Tibial nerve (tissue), 4 donors: Measurements from ENCODE around the gene GNAQ. TPM values are rescaled to one million over a fixed set of nuclear protein-coding genes. Genes with fewer than 3 reads are reported as not detected.
A peak's percentile ranks its signal among the peaks of the same experiment; 100 is the strongest.

Experiments used
- DNase-seq, 2 donors: peaks; one replicate each; pipeline ENCODE4 v3.0.0-alpha.2; 2019; ENCODE audit warnings: low spot score in 2 of 2
- H3K27ac ChIP-seq, 4 donors: fragments of 200-600 bp; sonication (generic) in 3 of 4; one replicate each; pipeline ENCODE4 v1.5.1; 2017 to 2019; ENCODE audit warnings: mild to moderate bottlenecking in 1 of 4
- H3K27me3 ChIP-seq, 2 donors: fragments of 200-600 bp; sonication (generic) in 1 of 2; one replicate each; pipeline versions ENCODE4 v1.5.1 to v1.6.0; 2017 to 2019
- H3K36me3 ChIP-seq, 3 donors: fragments of 200-600 bp; sonication (generic); one replicate each; pipeline ENCODE4 v1.5.1; 2018 to 2019
- H3K4me1 ChIP-seq, 4 donors: fragments of 200-600 bp; sonication (generic) in 3 of 4; one replicate each; pipeline ENCODE4 v1.5.1; 2017 to 2019
- H3K4me3 ChIP-seq, 4 donors: fragments of 200-600 bp; sonication (generic) in 3 of 4; one replicate each; pipeline ENCODE4 v1.5.1; 2017 to 2019; ENCODE audit warnings: mild to moderate bottlenecking in 1 of 4, moderate library complexity in 1 of 4
- H3K9me3 ChIP-seq, 4 donors: fragments of 200-600 bp; sonication (generic) in 3 of 4; one replicate each; pipeline ENCODE4 v1.5.1; 2017 to 2019
- EP300 ChIP-seq, 2 donors: sonication (generic); formaldehyde crosslinking; IDR thresholded peaks; one replicate each; pipeline ENCODE4 v1.6.1; 2017; ENCODE audit warnings: antibody characterized with exemption in 2 of 2, mild to moderate bottlenecking in 1 of 2
- POLR2A ChIP-seq, 2 donors: fragments of 450-650 bp; IDR thresholded peaks; one replicate each; pipeline ENCODE4 v1.6.1; 2017; ENCODE audit warnings: antibody characterized with exemption in 2 of 2, mild to moderate bottlenecking in 2 of 2, moderate library complexity in 2 of 2
- WGBS, 2 donors: methylation state at CpG; one replicate each; pipeline ENCODE4 v1.1.5; 2018; 5-methylcytosine and 5-hydroxymethylcytosine counted together
- total RNA-seq, 4 donors: library from RNA; depleted of rRNA; stranded (reverse); fragments of >200 nt; gene quantifications; one replicate each; pipeline ENCODE4 v1.1.0, GENCODE V29; 2016
- TF ChIP-seq, protein P1 (sequence below), 5 experiments: fragments of 200-600 bp in 3 of 5; fragments of 450-650 bp in 2 of 5; sonication (generic) in 3 of 5; IDR thresholded peaks; one replicate each; pipeline ENCODE4 v1.5.1; 2016 to 2019; ENCODE audit warnings: antibody characterized with exemption in 5 of 5, mild to moderate bottlenecking in 3 of 5, moderate library complexity in 2 of 5

Gene GNAQ
- total RNA-seq, 4 donors from 2014 or later, result 38.7 to 50.3 (median 41.6) TPM

DNA sequence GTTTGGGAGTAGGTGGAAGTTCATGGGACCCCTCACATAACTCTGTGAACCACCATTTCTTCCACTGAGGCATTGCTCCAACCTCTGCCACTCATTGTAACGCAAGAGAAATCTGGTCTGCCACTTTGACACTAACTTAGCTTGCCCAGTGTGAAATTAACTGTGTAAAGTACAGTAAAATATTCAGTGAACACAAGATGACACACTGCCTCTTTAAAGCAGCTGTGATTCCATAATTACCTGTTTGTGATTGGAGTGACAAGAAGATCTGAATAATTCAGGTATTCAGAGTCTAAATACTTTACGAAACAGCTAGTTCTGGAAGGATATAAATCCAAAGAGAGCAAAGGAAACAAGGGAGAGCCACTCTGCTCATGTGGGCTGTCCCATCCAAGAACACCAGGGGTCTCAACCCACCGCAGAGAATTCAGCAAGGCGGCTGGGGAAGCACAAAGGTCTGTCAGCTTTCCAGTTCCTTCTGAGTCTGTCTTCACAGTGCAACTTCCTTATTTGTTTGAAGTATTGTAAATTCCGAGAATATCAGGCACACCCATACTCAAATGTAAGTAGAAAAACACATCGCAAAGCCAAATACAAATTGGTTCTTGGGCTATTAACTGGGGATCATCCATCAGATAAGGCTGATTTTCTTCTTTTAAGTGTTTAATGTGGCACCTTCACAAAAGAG is 86.9 kb downstream of the GNAQ start:
- H3K4me1 ChIP-seq, result peaks cover 0 to 70% (median 37%) of the 10 kb centered on the region in 4 donors
- peak overlapping the region in 3 of 4 donors; percentile 43 to 70 (median 63) for H3K27ac ChIP-seq
- no peak overlapping the region for H3K4me3 ChIP-seq
- no peaks in the 10 kb centered on the region for H3K27me3 ChIP-seq
- H3K36me3 ChIP-seq, result no peaks in the 10 kb centered on the region
- DNase-seq, result no peak
- 36 to 44% methylated on average over 6 of the region's 6 CpGs for WGBS, 2 donors
- TF ChIP-seq POLR2A (IDR thresholded peaks at IDR 0.05) (no peak), EP300 (IDR thresholded peaks at IDR 0.05) (peak in 1 of 2 donors; percentile 33)
- no peaks in the 10 kb centered on the region for H3K9me3 ChIP-seq

DNA sequence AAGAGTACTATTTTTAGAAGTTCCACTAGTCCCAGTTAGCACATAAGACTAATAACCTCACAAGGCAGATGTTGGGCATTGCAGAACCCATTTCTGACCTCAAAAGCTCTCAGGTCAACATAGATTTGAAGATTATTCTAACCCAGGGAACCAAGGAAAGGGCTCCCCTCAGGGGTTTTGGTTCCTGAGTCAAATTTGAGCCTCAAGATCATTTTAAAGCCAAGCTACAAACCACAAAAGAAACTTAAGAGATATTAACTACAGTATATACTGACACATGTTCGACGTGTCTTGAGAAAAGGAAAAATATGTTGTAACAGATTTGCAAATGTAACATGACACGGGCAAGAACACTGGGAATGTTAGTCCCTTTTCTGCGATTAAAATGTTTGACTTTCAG is 88.6 kb downstream of the GNAQ start:
- WGBS, 2 donors, result 63 to 79% methylated on average over 4 of the region's 4 CpGs
- H3K27ac ChIP-seq, result no peak overlapping the region
- no peak for DNase-seq
- TF ChIP-seq POLR2A (IDR thresholded peaks at IDR 0.05), result no peak
- TF ChIP-seq, protein P1, sequence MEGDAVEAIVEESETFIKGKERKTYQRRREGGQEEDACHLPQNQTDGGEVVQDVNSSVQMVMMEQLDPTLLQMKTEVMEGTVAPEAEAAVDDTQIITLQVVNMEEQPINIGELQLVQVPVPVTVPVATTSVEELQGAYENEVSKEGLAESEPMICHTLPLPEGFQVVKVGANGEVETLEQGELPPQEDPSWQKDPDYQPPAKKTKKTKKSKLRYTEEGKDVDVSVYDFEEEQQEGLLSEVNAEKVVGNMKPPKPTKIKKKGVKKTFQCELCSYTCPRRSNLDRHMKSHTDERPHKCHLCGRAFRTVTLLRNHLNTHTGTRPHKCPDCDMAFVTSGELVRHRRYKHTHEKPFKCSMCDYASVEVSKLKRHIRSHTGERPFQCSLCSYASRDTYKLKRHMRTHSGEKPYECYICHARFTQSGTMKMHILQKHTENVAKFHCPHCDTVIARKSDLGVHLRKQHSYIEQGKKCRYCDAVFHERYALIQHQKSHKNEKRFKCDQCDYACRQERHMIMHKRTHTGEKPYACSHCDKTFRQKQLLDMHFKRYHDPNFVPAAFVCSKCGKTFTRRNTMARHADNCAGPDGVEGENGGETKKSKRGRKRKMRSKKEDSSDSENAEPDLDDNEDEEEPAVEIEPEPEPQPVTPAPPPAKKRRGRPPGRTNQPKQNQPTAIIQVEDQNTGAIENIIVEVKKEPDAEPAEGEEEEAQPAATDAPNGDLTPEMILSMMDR (IDR thresholded peaks at IDR 0.05), result no peak
- no peak for TF ChIP-seq EP300 (IDR thresholded peaks at IDR 0.05)
- no peak overlapping the region for H3K4me3 ChIP-seq
- H3K4me1 ChIP-seq, result peaks cover 0 to 59% (median 35%) of the 10 kb centered on the region in 4 donors
- no peaks in the 10 kb centered on the region for H3K27me3 ChIP-seq
- no peaks in the 10 kb centered on the region for H3K9me3 ChIP-seq
- no peaks in the 10 kb centered on the region for H3K36me3 ChIP-seq

DNA sequence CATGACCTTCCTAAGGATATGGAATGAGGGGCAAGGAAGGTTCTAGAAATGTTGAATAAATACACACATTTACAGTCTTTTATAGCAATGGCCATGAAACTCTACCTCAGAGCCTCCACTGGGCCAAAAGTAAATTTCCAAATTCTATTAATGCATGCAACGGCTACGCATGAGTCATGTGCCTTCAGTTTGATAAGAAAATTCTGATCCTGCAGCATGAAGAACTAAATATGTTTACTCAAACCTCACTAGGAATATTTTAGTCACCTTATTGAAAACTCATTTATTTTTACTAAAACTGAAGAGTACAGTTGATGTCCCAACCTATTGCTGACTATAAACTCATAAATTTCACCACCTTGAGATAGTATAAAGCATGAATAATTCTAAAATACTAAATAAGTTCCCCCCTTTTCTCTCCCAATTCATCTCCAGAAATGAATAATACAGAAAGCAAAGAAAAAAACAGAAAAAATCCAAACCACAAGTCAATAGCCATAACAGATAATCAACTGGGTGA is 92.4 kb downstream of the GNAQ start:
- no peak for DNase-seq
- H3K27me3 ChIP-seq, result no peaks in the 10 kb centered on the region
- H3K4me1 ChIP-seq, result peaks cover 0 to 26% (median 4%) of the 10 kb centered on the region in 4 donors
- WGBS, 2 donors, result 86 to 88% methylated on average over 2 of the region's 2 CpGs
- no peak overlapping the region for H3K4me3 ChIP-seq
- no peak overlapping the region for H3K27ac ChIP-seq
- no peaks in the 10 kb centered on the region for H3K9me3 ChIP-seq
- no peaks in the 10 kb centered on the region for H3K36me3 ChIP-seq
- TF ChIP-seq, protein P1 (IDR thresholded peaks at IDR 0.05), result no peak
- TF ChIP-seq POLR2A (IDR thresholded peaks at IDR 0.05) (no peak), EP300 (IDR thresholded peaks at IDR 0.05) (no peak)

DNA sequence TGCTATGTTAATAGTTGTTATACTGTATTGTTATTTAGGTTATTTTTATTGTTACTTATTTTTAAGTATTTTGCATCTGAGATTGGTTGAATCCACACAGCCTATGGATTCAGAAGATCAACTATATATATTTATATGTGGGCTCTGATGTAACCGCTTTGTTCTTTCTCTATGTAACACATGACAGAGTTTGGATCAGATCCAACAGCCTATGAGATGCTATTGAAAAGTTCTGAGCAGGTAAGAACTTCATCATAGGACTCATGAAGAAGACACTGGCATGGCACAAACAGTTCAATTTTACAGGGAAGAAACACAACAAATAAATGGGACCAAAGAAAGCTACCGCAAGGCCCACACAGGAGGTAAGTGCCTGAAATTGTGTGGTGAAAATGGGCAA is 93.4 kb downstream of the GNAQ start:
- no peaks in the 10 kb centered on the region for H3K27me3 ChIP-seq
- TF ChIP-seq, protein P1 (IDR thresholded peaks at IDR 0.05), result no peak
- TF ChIP-seq EP300 (IDR thresholded peaks at IDR 0.05) (no peak), POLR2A (IDR thresholded peaks at IDR 0.05) (no peak)
- H3K27ac ChIP-seq, result no peak overlapping the region
- WGBS, 2 donors, result 98 to 100% methylated on average over 2 of the region's 2 CpGs
- H3K36me3 ChIP-seq, result no peaks in the 10 kb centered on the region
- peaks cover 0 to 25% (median 0%) of the 10 kb centered on the region in 4 donors for H3K4me1 ChIP-seq
- H3K9me3 ChIP-seq, result no peaks in the 10 kb centered on the region
- DNase-seq, result no peak
- no peak overlapping the region for H3K4me3 ChIP-seq

DNA sequence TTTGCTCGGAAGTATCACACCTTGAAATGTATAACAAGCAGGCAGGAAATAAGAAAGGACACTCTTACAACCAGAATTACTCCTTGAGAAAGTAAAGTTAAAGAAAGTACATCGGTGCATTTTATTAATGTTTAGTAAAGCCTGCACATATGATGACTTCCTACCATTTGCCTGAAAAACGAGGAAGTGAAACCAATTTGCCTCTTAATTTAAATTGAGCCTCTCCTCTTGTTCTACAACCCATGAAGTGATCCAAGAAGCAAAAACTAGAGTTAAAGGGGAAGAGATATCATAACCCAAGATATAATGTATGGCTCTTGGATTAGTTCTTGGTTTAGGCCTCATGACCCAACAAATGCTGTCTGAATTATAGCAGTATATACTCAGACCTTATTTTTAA is 95.6 kb downstream of the GNAQ start:
- no peak for DNase-seq
- 48 to 73% methylated on average over 3 of the region's 3 CpGs for WGBS, 2 donors
- peaks cover 0 to 22% (median 0%) of the 10 kb centered on the region in 4 donors for H3K4me1 ChIP-seq

More for the DNA sequence above, 95.6 kb downstream of the GNAQ start:
- no peak overlapping the region for H3K27ac ChIP-seq
- H3K27me3 ChIP-seq, result no peaks in the 10 kb centered on the region
- no peaks in the 10 kb centered on the region for H3K9me3 ChIP-seq
- no peak overlapping the region for H3K4me3 ChIP-seq
- no peaks in the 10 kb centered on the region for H3K36me3 ChIP-seq
- no peak for TF ChIP-seq POLR2A (IDR thresholded peaks at IDR 0.05)
- TF ChIP-seq, protein P1 (IDR thresholded peaks at IDR 0.05), result no peak
- TF ChIP-seq EP300 (IDR thresholded peaks at IDR 0.05), result no peak
